Fibroblast of lung (primary cell): ENCODE results near the gene RANBP3.
A peak's percentile ranks its signal among the peaks of the same experiment; 100 is the strongest.

Experiments
- CTCF ChIP-seq, 2 donors: IDR thresholded peaks in 1 of 2; conservative IDR thresholded peaks in 1 of 2; 1 replicate in 1 of 2; 2 replicates in 1 of 2; pipeline ENCODE4 v1.5.1; 2011 to 2012; ENCODE audit warnings: low read length in 2 of 2, control low read depth in 1 of 2, inconsistent platforms in 1 of 2, low read depth in 1 of 2, mild to moderate bottlenecking in 1 of 2
- EZH2 ChIP-seq: IDR thresholded peaks from 2 replicates; pipeline ENCODE4 v1.5.1; 2012; ENCODE audit warnings: low read length, control low read depth, mild to moderate bottlenecking; ENCODE audit errors: missing control alignments

GRCh38 chr19:6018786-6019185, 40.8 kb upstream of the RANBP3 start:
- TF ChIP-seq CTCF (conservative IDR thresholded peaks at IDR 0.05 in 1 of 2, IDR thresholded peaks at IDR 0.05 in 1 of 2; ENCODE audit: low read depth in 1 of 2, low read length in 2 of 2): peak in 1 of 2 donors; percentile 14
- TF ChIP-seq EZH2: no peak
